Measurements from ENCODE around the gene TMEM179. TPM values are rescaled to one million over a fixed set of nuclear protein-coding genes. Genes with fewer than 3 reads are reported as not detected.
A peak's percentile ranks its signal among the peaks of the same experiment; 100 is the strongest.

Gene TMEM179
- total RNA-seq, 1 experiment from 2014 or later: 11.4 TPM

DNA sequence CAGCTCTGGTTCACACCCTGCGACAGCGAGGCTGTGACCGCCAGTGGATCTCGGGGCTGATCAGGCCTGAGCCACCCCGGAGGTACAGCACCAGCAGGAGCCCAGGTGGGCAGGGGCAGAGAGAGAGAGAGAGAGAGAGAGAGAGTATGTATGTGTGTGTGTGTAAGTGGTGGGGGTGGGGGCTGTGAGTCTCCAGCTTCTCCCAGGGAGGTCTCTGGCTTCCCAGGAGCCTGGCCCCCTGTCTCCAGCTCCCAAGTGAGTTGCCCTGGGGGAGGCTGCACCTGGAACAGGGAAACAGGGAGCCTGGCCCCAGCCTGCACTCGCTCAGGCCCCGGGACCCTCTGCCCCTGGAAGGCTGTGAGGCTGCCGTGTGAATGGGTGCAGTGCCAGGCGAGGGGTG lies 23.1 kb downstream of the TMEM179 start:
- no peak overlapping the region for H3T11ph ChIP-seq (ENCODE audit: low read length)
- H4K8ac ChIP-seq (replicated peaks; ENCODE audit: insufficient read length, low read depth, low read length): no peak overlapping the region
- no peak overlapping the region for H2AK5ac ChIP-seq (ENCODE audit: insufficient read length, low read length)
- H3K23me2 ChIP-seq (ENCODE audit: insufficient read length, low read depth, low read length, poor library complexity, severe bottlenecking): no peaks in the 10 kb centered on the region
- no CpG with 5 or more reads among the region's 9 CpGs for WGBS (ENCODE audit: extremely low coverage, insufficient read length, low lambda C conversion rate)
- H3K56ac ChIP-seq (ENCODE audit: insufficient read length, low read depth, low read length): no peak overlapping the region
- no peak for DNase-seq
- H3K27me3 ChIP-seq (ENCODE audit: insufficient read depth, low read length): no peaks in the 10 kb centered on the region
- H3K79me1 ChIP-seq (ENCODE audit: insufficient read depth, low read depth, low read length, poor library complexity, severe bottlenecking): no peaks in the 10 kb centered on the region
- no peak overlapping the region for H3K27ac ChIP-seq (ENCODE audit: insufficient read length, low read depth, low read length)
- H3K9me3 ChIP-seq (ENCODE audit: control insufficient read depth, low read depth, low read length): no peaks in the 10 kb centered on the region
- no peak overlapping the region for H4K91ac ChIP-seq (ENCODE audit: insufficient read length, low read depth, low read length)
- Mint-ChIP-seq H3K4me3 (no peak overlapping the region), H3K9me3 (no peaks in the 10 kb centered on the region; a peak in 1 of 5 replicates), H3K27me3 (ENCODE audit: low read depth) (peaks cover 2% of the 10 kb centered on the region), H3K4me1 (peaks cover 0 to 4% of the 10 kb centered on the region in 2 experiments; a peak in 1 of 4 replicates), H3K27ac (peak overlapping the region in 2 of 3 experiments; percentile 53 to 89; a peak in 2 of 7 replicates), H3K36me3 (ENCODE audit: insufficient read depth in 1 of 3, low read depth in 3 of 3) (no peaks in the 10 kb centered on the region)
- H2BK120ac ChIP-seq (ENCODE audit: low read depth, low read length, poor library complexity, severe bottlenecking): no peak overlapping the region
- H3K79me2 ChIP-seq (ENCODE audit: insufficient read depth, low read length): no peaks in the 10 kb centered on the region
- no peak overlapping the region for H2AFZ ChIP-seq (ENCODE audit: low read length)
- TF ChIP-seq, protein P1, sequence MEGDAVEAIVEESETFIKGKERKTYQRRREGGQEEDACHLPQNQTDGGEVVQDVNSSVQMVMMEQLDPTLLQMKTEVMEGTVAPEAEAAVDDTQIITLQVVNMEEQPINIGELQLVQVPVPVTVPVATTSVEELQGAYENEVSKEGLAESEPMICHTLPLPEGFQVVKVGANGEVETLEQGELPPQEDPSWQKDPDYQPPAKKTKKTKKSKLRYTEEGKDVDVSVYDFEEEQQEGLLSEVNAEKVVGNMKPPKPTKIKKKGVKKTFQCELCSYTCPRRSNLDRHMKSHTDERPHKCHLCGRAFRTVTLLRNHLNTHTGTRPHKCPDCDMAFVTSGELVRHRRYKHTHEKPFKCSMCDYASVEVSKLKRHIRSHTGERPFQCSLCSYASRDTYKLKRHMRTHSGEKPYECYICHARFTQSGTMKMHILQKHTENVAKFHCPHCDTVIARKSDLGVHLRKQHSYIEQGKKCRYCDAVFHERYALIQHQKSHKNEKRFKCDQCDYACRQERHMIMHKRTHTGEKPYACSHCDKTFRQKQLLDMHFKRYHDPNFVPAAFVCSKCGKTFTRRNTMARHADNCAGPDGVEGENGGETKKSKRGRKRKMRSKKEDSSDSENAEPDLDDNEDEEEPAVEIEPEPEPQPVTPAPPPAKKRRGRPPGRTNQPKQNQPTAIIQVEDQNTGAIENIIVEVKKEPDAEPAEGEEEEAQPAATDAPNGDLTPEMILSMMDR (conservative IDR thresholded peaks at IDR 0.05): no peak
- H4K5ac ChIP-seq (ENCODE audit: insufficient read length, low read depth, low read length): no peak overlapping the region
- no peak overlapping the region; the same call in 1 of the 2 replicates for H3K14ac ChIP-seq (ENCODE audit: insufficient read depth, low read length)
- H2BK15ac ChIP-seq (ENCODE audit: low read depth, low read length): no peak overlapping the region
- H2BK12ac ChIP-seq (ENCODE audit: insufficient read length, low read depth, low read length): no peak overlapping the region
- H3K4me1 ChIP-seq (ENCODE audit: insufficient read depth, low read length): no peaks in the 10 kb centered on the region
- H4K20me1 ChIP-seq (ENCODE audit: control insufficient read depth, insufficient read depth, insufficient read length): no peaks in the 10 kb centered on the region
- H3K9ac ChIP-seq (ENCODE audit: extremely low read depth, insufficient read length, low read length): no peak overlapping the region
- H2BK5ac ChIP-seq (ENCODE audit: insufficient read length, low read length): no peak overlapping the region
- H2BK20ac ChIP-seq (ENCODE audit: low read depth, low read length, poor library complexity, severe bottlenecking): no peak overlapping the region
- no peak overlapping the region for H3K4me2 ChIP-seq (ENCODE audit: insufficient read depth, insufficient read length, low read length)
- H3K23ac ChIP-seq (ENCODE audit: insufficient read length, low read depth, low read length): no peak overlapping the region
- no peak overlapping the region for H3K4ac ChIP-seq (ENCODE audit: low read depth, low read length)
- no peak overlapping the region for H3K18ac ChIP-seq (ENCODE audit: insufficient read length, low read depth, low read length)

All from H9 (cell line).